HEK293T (cell line): Measurements from ENCODE around the gene WWOX.

Source experiments
- BHLHE40 ChIP-seq: fragments of 450-650 bp; IDR thresholded peaks from 2 replicates; pipeline ENCODE4 v1.6.1; 2016; ENCODE audit warnings: mild to moderate bottlenecking, moderate library complexity, borderline replicate concordance
- CTBP1 ChIP-seq: fragments of 450-650 bp; IDR thresholded peaks from 2 replicates; pipeline ENCODE4 v1.6.1; 2016; ENCODE audit warnings: borderline replicate concordance
- ELF4 ChIP-seq: fragments of 450-650 bp; IDR thresholded peaks from 2 replicates; pipeline ENCODE4 v1.6.1; 2017; ENCODE audit warnings: antibody characterized with exemption
- FOXK2 ChIP-seq: fragments of 450-650 bp; IDR thresholded peaks from 2 replicates; pipeline ENCODE4 v1.6.1; 2016; ENCODE audit warnings: mild to moderate bottlenecking
- HDGF ChIP-seq: fragments of 450-650 bp; IDR thresholded peaks from 2 replicates; pipeline ENCODE4 v1.6.1; 2017; ENCODE audit warnings: antibody characterized with exemption, borderline replicate concordance
- L3MBTL2 ChIP-seq: fragments of 450-650 bp; conservative IDR thresholded peaks from 2 replicates; pipeline ENCODE4 v1.6.1; 2016; ENCODE audit warnings: mild to moderate bottlenecking
- NFRKB ChIP-seq: fragments of 450-650 bp; IDR thresholded peaks from 2 replicates; pipeline ENCODE4 v1.6.1; 2016; ENCODE audit warnings: mild to moderate bottlenecking, moderate library complexity
- PKNOX1 ChIP-seq: fragments of 450-650 bp; IDR thresholded peaks from 2 replicates; pipeline ENCODE4 v1.6.1; 2016
- SP1 ChIP-seq: fragments of 450-650 bp; IDR thresholded peaks from 2 replicates; pipeline ENCODE4 v1.6.1; 2017
- SUZ12 ChIP-seq: fragments of 450-650 bp; IDR thresholded peaks from 2 replicates; pipeline ENCODE4 v1.6.1; 2016; ENCODE audit warnings: mild to moderate bottlenecking
- TARDBP ChIP-seq: fragments of 450-650 bp; IDR thresholded peaks from 2 replicates; pipeline ENCODE4 v1.6.1; 2016

- TF ChIP-seq SP1 (no peak), PKNOX1 (no peak), BHLHE40 (no peak), TARDBP (no peak), FOXK2 (no peak), CTBP1 (no peak), L3MBTL2 (no peak), ELF4 (no peak), SUZ12 (no peak), NFRKB (no peak), HDGF (no peak)
These were observed 378.9 kb downstream of the WWOX start for GRCh38 chr16:78478267-78478861.
